GM23338 (cell line): ENCODE measurements around the gene PTTG1IP. TPM values are rescaled to one million over a fixed set of nuclear protein-coding genes. Genes with fewer than 3 reads are reported as not detected.

Source experiments
- ATAC-seq: fragments of 200-7000 bp; cut with Tn5 transposase; 3 replicates; pipeline ENCODE4 v1.9.1; 2020
- DNase-seq: peaks from one replicate; pipeline ENCODE4 v3.0.0-alpha.2; 2015; ENCODE audit warnings: low spot score
- H2AFZ ChIP-seq: fragments of 200-600 bp; sonication (generic); 2 replicates; pipeline ENCODE4 v1.8.0; 2016; ENCODE audit warnings: antibody characterized with exemption, mild to moderate bottlenecking, moderate library complexity
- H3F3A ChIP-seq: fragments of 200-600 bp; sonication (generic); replicated peaks from 2 replicates; pipeline ENCODE4 v1.8.0; 2017; ENCODE audit warnings: antibody characterized with exemption, mixed run types, low read depth
- H3K27ac ChIP-seq: fragments of 200-600 bp; sonication (generic); 2 replicates; pipeline ENCODE4 v1.6.1; 2016; ENCODE audit warnings: low read depth
- H3K27me3 ChIP-seq: fragments of 200-600 bp; sonication (generic); 2 replicates; pipeline ENCODE4 v1.8.0; 2016; ENCODE audit warnings: mild to moderate bottlenecking, mixed run types, moderate library complexity; ENCODE audit not compliant: insufficient read depth
- H3K36me3 ChIP-seq: fragments of 200-600 bp; sonication (generic); 2 replicates; pipeline ENCODE4 v1.8.0; 2016; ENCODE audit warnings: mild to moderate bottlenecking; ENCODE audit not compliant: insufficient read depth
- H3K4me1 ChIP-seq: fragments of 200-600 bp; sonication (generic); 2 replicates; pipeline ENCODE4 v1.8.0; 2016; ENCODE audit warnings: mild to moderate bottlenecking, moderate library complexity; ENCODE audit not compliant: insufficient read depth
- H3K4me2 ChIP-seq: fragments of 200-600 bp; sonication (generic); 2 replicates; pipeline ENCODE4 v1.7.1; 2017; ENCODE audit warnings: mixed run types
- H3K4me3 ChIP-seq: fragments of 200-600 bp; sonication (generic); 2 replicates; pipeline ENCODE4 v1.6.1; 2016; ENCODE audit warnings: mixed run types
- H3K79me2 ChIP-seq: fragments of 200-600 bp; sonication (generic); replicated peaks from 2 replicates; pipeline ENCODE4 v1.8.0; 2017; ENCODE audit warnings: mild to moderate bottlenecking; ENCODE audit not compliant: insufficient read depth
- H3K9me2 ChIP-seq: fragments of 200-600 bp; sonication (generic); 2 replicates; pipeline ENCODE4 v1.8.0; 2017; ENCODE audit not compliant: insufficient read depth
- H4K20me1 ChIP-seq: fragments of 200-600 bp; sonication (generic); replicated peaks from 2 replicates; pipeline ENCODE4 v1.8.0; 2017; ENCODE audit warnings: mild to moderate bottlenecking; ENCODE audit not compliant: insufficient read depth
- H3K27ac Mint-ChIP-seq: 2 replicates; pipeline ENCODE4 v1.8.0; 2020; ENCODE audit warnings: inconsistent platforms, mild to moderate bottlenecking, moderate library complexity, mixed read lengths
- H3K27me3 Mint-ChIP-seq: 3 replicates; pipeline ENCODE4 v1.8.0; 2022; ENCODE audit warnings: low read depth, mild to moderate bottlenecking, moderate library complexity, mixed read lengths, inconsistent platforms; ENCODE audit not compliant: insufficient read depth, poor library complexity
- H3K36me3 Mint-ChIP-seq: 3 replicates; pipeline ENCODE4 v1.8.0; 2021; ENCODE audit warnings: low read depth, mild to moderate bottlenecking, inconsistent platforms, moderate library complexity, mixed read lengths
- H3K4me1 Mint-ChIP-seq: 3 replicates; pipeline ENCODE4 v1.8.0; 2020; ENCODE audit warnings: mild to moderate bottlenecking, inconsistent platforms, mixed read lengths
- H3K4me3 Mint-ChIP-seq: 3 replicates; pipeline ENCODE4 v1.8.0; 2021; ENCODE audit warnings: moderate library complexity, mild to moderate bottlenecking, inconsistent platforms, mixed read lengths
- H3K9me3 Mint-ChIP-seq: 3 replicates; pipeline ENCODE4 v1.8.0; 2020; ENCODE audit warnings: moderate library complexity, mild to moderate bottlenecking, inconsistent platforms, mixed read lengths
- EZH2 ChIP-seq: fragments of 200-600 bp; sonication (generic); IDR thresholded peaks from one replicate; pipeline ENCODE4 v1.8.0; 2017; ENCODE audit warnings: antibody characterized with exemption, mild to moderate bottlenecking, low read depth; ENCODE audit not compliant: unreplicated experiment
- JUNB ChIP-seq: IDR thresholded peaks from one replicate; pipeline ENCODE4 v1.6.1; 2016; ENCODE audit warnings: antibody characterized with exemption; ENCODE audit not compliant: unreplicated experiment
- POLR2AphosphoS5 ChIP-seq: IDR thresholded peaks from 2 replicates; pipeline ENCODE4 v1.6.1; 2016; ENCODE audit warnings: antibody characterized with exemption, low read depth
- REST ChIP-seq: IDR thresholded peaks from one replicate; pipeline ENCODE4 v1.6.1; 2018; ENCODE audit warnings: antibody characterized with exemption; ENCODE audit not compliant: unreplicated experiment
- polyA plus RNA-seq: library from polyadenylated mRNA; unstranded; fragments of >200 nt; fragmentation: Nextera tagmentation; extraction: Ambion mirVana; gene quantifications from 2 replicates; pipeline ENCODE4 v1.2.1, GENCODE V29; 2016
- total RNA-seq: library from RNA; depleted of rRNA; stranded (reverse); fragments of >200 nt; shearing (Covaris generic); gene quantifications from 2 replicates; pipeline ENCODE4 v1.2.3, GENCODE V29; 2014
- TF ChIP-seq, protein P1 (sequence below): fragments of 250-450 bp; sonication (Bioruptor Pico); IDR thresholded peaks from 2 replicates; pipeline ENCODE4 v1.5.0; 2020; ENCODE audit warnings: mild to moderate bottlenecking, moderate library complexity

The PTTG1IP gene
- total and polyA plus RNA-seq, 2 experiments from 2014 or later, result 99.9 to 172 TPM

DNA sequence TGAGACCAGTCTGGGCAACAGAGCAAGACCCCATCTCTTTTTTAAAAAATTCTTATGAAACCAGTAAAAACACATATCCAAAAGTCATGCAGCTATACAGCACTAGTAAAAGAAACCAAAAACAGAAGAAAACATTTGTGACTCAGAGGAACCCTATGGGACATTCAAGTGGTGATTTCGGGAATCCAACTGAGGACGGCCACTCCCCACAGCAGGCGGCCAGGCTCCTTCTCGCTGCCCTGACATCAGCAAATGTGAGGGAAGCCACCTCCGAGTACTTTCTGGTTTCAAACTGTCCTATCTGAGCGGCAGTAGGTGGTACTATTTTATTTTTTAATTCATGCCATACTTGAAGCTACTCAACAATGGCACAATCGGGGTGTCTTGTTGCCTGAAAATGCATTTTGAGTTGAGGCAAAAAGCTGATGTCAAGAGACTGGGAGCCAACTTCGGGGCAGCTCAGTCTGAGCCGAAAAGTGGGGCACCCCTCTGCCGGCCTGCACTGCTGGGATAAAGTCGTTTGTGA, 58.9 kb downstream of the PTTG1IP start:
- H4K20me1 ChIP-seq, result peaks cover 20% of the 10 kb centered on the region
- peaks cover 17% of the 10 kb centered on the region for H3K27me3 Mint-ChIP-seq
- no peaks in the 10 kb centered on the region for H3K9me2 ChIP-seq
- H3K36me3 Mint-ChIP-seq, result peaks cover 25% of the 10 kb centered on the region
- no peaks in the 10 kb centered on the region for H3F3A ChIP-seq
- peaks cover 59% of the 10 kb centered on the region for H3K79me2 ChIP-seq
- no peak overlapping the region for H2AFZ ChIP-seq
- H3K4me3 Mint-ChIP-seq, result no peak overlapping the region
- H3K27ac ChIP-seq, result no peak overlapping the region
- H3K9me3 Mint-ChIP-seq, result peaks cover 7% of the 10 kb centered on the region
- H3K4me1 Mint-ChIP-seq, result peaks cover 10% of the 10 kb centered on the region
- H3K4me3 ChIP-seq, result no peak overlapping the region
- H3K4me1 ChIP-seq, result 0 out of 2 replicates have a peak, but pooled peaks cover 4% of the 10 kb centered on the region
- DNase-seq (no peak), ATAC-seq (no peak)
- 0 out of 2 replicates have a peak, but pooled peaks cover 8% of the 10 kb centered on the region for H3K27me3 ChIP-seq
- no peaks in the 10 kb centered on the region for H3K36me3 ChIP-seq
- no peak overlapping the region for H3K27ac Mint-ChIP-seq
- H3K4me2 ChIP-seq, result no peak overlapping the region
- TF ChIP-seq, protein P1, sequence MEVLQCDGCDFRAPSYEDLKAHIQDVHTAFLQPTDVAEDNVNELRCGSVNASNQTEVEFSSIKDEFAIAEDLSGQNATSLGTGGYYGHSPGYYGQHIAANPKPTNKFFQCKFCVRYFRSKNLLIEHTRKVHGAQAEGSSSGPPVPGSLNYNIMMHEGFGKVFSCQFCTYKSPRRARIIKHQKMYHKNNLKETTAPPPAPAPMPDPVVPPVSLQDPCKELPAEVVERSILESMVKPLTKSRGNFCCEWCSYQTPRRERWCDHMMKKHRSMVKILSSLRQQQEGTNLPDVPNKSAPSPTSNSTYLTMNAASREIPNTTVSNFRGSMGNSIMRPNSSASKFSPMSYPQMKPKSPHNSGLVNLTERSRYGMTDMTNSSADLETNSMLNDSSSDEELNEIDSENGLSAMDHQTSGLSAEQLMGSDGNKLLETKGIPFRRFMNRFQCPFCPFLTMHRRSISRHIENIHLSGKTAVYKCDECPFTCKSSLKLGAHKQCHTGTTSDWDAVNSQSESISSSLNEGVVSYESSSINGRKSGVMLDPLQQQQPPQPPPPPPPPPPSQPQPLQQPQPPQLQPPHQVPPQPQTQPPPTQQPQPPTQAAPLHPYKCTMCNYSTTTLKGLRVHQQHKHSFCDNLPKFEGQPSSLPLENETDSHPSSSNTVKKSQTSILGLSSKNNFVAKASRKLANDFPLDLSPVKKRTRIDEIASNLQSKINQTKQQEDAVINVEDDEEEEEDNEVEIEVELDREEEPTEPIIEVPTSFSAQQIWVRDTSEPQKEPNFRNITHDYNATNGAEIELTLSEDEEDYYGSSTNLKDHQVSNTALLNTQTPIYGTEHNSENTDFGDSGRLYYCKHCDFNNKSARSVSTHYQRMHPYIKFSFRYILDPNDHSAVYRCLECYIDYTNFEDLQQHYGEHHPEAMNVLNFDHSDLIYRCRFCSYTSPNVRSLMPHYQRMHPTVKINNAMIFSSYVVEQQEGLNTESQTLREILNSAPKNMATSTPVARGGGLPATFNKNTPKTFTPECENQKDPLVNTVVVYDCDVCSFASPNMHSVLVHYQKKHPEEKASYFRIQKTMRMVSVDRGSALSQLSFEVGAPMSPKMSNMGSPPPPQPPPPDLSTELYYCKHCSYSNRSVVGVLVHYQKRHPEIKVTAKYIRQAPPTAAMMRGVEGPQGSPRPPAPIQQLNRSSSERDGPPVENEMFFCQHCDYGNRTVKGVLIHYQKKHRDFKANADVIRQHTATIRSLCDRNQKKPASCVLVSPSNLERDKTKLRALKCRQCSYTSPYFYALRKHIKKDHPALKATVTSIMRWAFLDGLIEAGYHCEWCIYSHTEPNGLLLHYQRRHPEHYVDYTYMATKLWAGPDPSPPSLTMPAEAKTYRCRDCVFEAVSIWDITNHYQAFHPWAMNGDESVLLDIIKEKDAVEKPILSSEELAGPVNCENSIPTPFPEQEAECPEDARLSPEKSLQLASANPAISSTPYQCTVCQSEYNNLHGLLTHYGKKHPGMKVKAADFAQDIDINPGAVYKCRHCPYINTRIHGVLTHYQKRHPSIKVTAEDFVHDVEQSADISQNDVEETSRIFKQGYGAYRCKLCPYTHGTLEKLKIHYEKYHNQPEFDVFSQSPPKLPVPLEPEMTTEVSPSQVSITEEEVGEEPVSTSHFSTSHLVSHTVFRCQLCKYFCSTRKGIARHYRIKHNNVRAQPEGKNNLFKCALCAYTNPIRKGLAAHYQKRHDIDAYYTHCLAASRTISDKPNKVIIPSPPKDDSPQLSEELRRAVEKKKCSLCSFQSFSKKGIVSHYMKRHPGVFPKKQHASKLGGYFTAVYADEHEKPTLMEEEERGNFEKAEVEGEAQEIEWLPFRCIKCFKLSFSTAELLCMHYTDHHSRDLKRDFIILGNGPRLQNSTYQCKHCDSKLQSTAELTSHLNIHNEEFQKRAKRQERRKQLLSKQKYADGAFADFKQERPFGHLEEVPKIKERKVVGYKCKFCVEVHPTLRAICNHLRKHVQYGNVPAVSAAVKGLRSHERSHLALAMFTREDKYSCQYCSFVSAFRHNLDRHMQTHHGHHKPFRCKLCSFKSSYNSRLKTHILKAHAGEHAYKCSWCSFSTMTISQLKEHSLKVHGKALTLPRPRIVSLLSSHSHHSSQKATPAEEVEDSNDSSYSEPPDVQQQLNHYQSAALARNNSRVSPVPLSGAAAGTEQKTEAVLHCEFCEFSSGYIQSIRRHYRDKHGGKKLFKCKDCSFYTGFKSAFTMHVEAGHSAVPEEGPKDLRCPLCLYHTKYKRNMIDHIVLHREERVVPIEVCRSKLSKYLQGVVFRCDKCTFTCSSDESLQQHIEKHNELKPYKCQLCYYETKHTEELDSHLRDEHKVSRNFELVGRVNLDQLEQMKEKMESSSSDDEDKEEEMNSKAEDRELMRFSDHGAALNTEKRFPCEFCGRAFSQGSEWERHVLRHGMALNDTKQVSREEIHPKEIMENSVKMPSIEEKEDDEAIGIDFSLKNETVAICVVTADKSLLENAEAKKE (CRISPR knock-in tag), result no peak
- no peak for TF ChIP-seq REST
- TF ChIP-seq POLR2AphosphoS5, result no peak
- no peak for TF ChIP-seq JUNB
- no peak for TF ChIP-seq EZH2
